Measurements from ENCODE around the gene IL18R1.

Gene IL18R1

DNA sequence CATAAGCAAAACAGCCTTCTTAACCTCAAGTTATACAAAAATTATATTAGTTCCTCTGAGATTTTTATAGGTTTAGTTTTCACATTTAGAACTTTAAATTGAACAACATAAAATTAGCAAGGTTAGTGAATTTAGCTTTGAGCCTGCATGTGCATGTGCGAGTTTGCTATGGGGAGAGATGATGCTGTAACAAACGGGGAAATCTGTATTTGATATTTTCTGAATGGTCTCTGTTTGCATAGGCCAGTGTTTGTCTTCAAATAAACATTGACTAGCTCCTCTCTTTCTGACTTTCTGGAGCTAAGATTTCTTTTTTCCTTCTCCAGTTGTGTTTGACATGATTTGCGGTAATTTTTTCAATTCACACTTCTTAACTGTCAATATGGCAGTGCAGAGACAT is 36.5 kb downstream of the IL18R1 start:
- DNase-seq, result no peak
- Histone ChIP-seq H3K27ac (ENCODE audit: low read length) (no peak overlapping the region), H3K9ac (ENCODE audit: low read length) (no peak overlapping the region), H3K4me3 (ENCODE audit: low read length) (no peak overlapping the region), H3K36me3 (replicated peaks; ENCODE audit: insufficient read depth, low read length) (no peaks in the 10 kb centered on the region), H2AFZ (ENCODE audit: low read length) (no peak overlapping the region), H3F3A (ENCODE audit: insufficient read depth, low read length) (no peaks in the 10 kb centered on the region), H4K20me1 (ENCODE audit: insufficient read depth, low read length) (no peaks in the 10 kb centered on the region), H3K9me2 (replicated peaks; ENCODE audit: insufficient read depth, low read length) (no peaks in the 10 kb centered on the region), H3K27me3 (replicated peaks; ENCODE audit: insufficient read depth, low read length) (no peaks in the 10 kb centered on the region), H3K4me2 (ENCODE audit: low read depth, low read length) (no peak overlapping the region), H3K79me2 (ENCODE audit: low read length) (no peaks in the 10 kb centered on the region), H3K9me3 (replicated peaks; ENCODE audit: insufficient read depth, low read length) (no peaks in the 10 kb centered on the region), H3K4me1 (ENCODE audit: low read length) (no peaks in the 10 kb centered on the region)
- TF ChIP-seq EZH2 (optimal IDR thresholded peaks at IDR 0.05; ENCODE audit: low read depth, low read length) (no peak), EZH2phosphoT487 (IDR thresholded peaks at IDR 0.05; ENCODE audit: low read length) (no peak)
- TF ChIP-seq, protein P1, sequence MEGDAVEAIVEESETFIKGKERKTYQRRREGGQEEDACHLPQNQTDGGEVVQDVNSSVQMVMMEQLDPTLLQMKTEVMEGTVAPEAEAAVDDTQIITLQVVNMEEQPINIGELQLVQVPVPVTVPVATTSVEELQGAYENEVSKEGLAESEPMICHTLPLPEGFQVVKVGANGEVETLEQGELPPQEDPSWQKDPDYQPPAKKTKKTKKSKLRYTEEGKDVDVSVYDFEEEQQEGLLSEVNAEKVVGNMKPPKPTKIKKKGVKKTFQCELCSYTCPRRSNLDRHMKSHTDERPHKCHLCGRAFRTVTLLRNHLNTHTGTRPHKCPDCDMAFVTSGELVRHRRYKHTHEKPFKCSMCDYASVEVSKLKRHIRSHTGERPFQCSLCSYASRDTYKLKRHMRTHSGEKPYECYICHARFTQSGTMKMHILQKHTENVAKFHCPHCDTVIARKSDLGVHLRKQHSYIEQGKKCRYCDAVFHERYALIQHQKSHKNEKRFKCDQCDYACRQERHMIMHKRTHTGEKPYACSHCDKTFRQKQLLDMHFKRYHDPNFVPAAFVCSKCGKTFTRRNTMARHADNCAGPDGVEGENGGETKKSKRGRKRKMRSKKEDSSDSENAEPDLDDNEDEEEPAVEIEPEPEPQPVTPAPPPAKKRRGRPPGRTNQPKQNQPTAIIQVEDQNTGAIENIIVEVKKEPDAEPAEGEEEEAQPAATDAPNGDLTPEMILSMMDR (IDR thresholded peaks at IDR 0.05; ENCODE audit: low read length), result no peak

DNA sequence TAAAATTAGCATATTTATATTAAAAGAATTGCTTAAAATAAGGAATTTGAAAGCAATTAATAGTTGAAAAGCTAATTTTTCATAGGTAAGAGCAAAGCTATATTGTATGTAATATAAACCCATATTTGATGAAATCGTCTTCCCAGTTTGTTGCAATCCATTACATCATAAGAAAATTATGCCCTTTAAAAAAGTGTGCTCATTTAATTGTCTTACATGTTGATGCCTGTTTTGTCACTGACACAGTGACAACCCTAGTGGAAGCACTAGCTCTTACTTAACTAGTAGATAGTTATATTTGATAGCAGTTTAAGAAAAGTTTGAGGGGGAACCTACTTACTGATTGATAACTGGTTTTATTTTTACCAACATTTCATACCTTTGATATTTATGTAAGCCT is 37.3 kb downstream of the IL18R1 start:
- Histone ChIP-seq H2AFZ (ENCODE audit: low read length) (no peak overlapping the region), H3K9me3 (replicated peaks; ENCODE audit: insufficient read depth, low read length) (no peaks in the 10 kb centered on the region), H4K20me1 (ENCODE audit: insufficient read depth, low read length) (no peaks in the 10 kb centered on the region), H3K27me3 (replicated peaks; ENCODE audit: insufficient read depth, low read length) (no peaks in the 10 kb centered on the region), H3K4me1 (ENCODE audit: low read length) (no peaks in the 10 kb centered on the region), H3K79me2 (ENCODE audit: low read length) (no peaks in the 10 kb centered on the region), H3K4me3 (ENCODE audit: low read length) (no peak overlapping the region), H3K9me2 (replicated peaks; ENCODE audit: insufficient read depth, low read length) (no peaks in the 10 kb centered on the region), H3F3A (ENCODE audit: insufficient read depth, low read length) (no peaks in the 10 kb centered on the region), H3K36me3 (replicated peaks; ENCODE audit: insufficient read depth, low read length) (no peaks in the 10 kb centered on the region), H3K27ac (ENCODE audit: low read length) (no peak overlapping the region), H3K4me2 (ENCODE audit: low read depth, low read length) (no peak overlapping the region), H3K9ac (ENCODE audit: low read length) (no peak overlapping the region)
- DNase-seq, result no peak
- TF ChIP-seq EZH2phosphoT487 (IDR thresholded peaks at IDR 0.05; ENCODE audit: low read length), result no peak
- TF ChIP-seq EZH2 (optimal IDR thresholded peaks at IDR 0.05; ENCODE audit: low read depth, low read length), result no peak
- TF ChIP-seq, protein P1 (IDR thresholded peaks at IDR 0.05; ENCODE audit: low read length), result no peak

DNA sequence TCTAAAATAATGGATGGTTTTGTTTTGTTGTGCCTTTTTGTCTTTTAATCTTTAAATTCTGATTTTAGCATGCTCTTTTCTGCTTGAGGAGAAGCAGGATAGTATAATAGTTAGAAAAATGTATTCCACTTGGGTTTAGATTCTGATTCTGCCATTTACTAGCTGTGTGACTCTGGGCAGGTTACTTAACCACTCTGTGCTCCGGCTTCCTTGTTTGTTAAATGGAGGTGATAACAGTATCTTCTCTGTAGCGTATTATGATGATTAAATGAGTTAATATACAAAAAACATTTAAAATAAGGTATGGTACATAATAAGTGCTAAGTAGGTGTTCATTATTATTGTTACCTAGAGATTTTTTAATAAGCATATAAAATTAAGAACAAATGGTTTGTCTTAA is 40.4 kb downstream of the IL18R1 start:
- H3K9me2 ChIP-seq (replicated peaks; ENCODE audit: insufficient read depth, low read length), result no peaks in the 10 kb centered on the region
- no peaks in the 10 kb centered on the region for H3K79me2 ChIP-seq (ENCODE audit: low read length)
- no peak overlapping the region for H3K27ac ChIP-seq (ENCODE audit: low read length)
- H3K4me2 ChIP-seq (ENCODE audit: low read depth, low read length), result no peak overlapping the region
- TF ChIP-seq EZH2 (optimal IDR thresholded peaks at IDR 0.05; ENCODE audit: low read depth, low read length) (no peak), EZH2phosphoT487 (IDR thresholded peaks at IDR 0.05; ENCODE audit: low read length) (no peak)
- TF ChIP-seq, protein P1 (IDR thresholded peaks at IDR 0.05; ENCODE audit: low read length), result no peak
- H3K9me3 ChIP-seq (replicated peaks; ENCODE audit: insufficient read depth, low read length), result no peaks in the 10 kb centered on the region
- H2AFZ ChIP-seq (ENCODE audit: low read length), result no peak overlapping the region
- no peak overlapping the region for H3K9ac ChIP-seq (ENCODE audit: low read length)
- H3K36me3 ChIP-seq (replicated peaks; ENCODE audit: insufficient read depth, low read length), result no peaks in the 10 kb centered on the region
- H4K20me1 ChIP-seq (ENCODE audit: insufficient read depth, low read length), result no peaks in the 10 kb centered on the region
- no peak for DNase-seq
- no peaks in the 10 kb centered on the region for H3K27me3 ChIP-seq (replicated peaks; ENCODE audit: insufficient read depth, low read length)
- no peak overlapping the region for H3K4me3 ChIP-seq (ENCODE audit: low read length)
- H3K4me1 ChIP-seq (ENCODE audit: low read length), result no peaks in the 10 kb centered on the region
- no peaks in the 10 kb centered on the region for H3F3A ChIP-seq (ENCODE audit: insufficient read depth, low read length)

Data from MM.1S (cell line).